Loucy (cell line): ENCODE data around the gene MYRIP.

Experiments used
- EZH2phosphoT487 ChIP-seq: fragments of 200-600 bp; IDR thresholded peaks from 2 replicates; pipeline ENCODE4 v1.6.1; 2018; ENCODE audit warnings: antibody characterized with exemption, mild to moderate bottlenecking, moderate library complexity, borderline replicate concordance
- TF ChIP-seq, protein P1 (sequence below): fragments of 200-600 bp; sonication (generic); conservative IDR thresholded peaks from 2 replicates; pipeline ENCODE4 v1.5.1; 2014; ENCODE audit warnings: mild to moderate bottlenecking, antibody characterized with exemption, low read length

DNA sequence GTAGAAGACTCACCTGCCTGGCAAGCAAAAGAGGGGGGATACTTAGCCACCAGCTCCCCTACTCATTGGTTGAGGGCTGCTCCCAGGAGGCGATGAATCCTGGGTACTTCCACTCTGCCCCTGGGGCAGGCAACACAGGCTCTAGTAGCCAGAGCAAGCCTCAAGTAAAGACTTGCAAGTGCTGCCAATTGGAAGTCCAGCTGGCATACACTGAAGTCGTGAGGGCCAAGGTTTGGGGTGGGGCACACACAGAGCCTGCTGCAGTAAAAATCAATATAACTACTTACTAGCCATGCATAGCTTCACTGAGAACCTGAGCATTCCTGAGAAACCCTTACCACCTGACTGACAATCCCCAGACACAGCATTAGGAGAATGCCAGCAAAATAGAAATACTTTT lies 377.1 kb downstream of the MYRIP start:
- TF ChIP-seq, protein P1, sequence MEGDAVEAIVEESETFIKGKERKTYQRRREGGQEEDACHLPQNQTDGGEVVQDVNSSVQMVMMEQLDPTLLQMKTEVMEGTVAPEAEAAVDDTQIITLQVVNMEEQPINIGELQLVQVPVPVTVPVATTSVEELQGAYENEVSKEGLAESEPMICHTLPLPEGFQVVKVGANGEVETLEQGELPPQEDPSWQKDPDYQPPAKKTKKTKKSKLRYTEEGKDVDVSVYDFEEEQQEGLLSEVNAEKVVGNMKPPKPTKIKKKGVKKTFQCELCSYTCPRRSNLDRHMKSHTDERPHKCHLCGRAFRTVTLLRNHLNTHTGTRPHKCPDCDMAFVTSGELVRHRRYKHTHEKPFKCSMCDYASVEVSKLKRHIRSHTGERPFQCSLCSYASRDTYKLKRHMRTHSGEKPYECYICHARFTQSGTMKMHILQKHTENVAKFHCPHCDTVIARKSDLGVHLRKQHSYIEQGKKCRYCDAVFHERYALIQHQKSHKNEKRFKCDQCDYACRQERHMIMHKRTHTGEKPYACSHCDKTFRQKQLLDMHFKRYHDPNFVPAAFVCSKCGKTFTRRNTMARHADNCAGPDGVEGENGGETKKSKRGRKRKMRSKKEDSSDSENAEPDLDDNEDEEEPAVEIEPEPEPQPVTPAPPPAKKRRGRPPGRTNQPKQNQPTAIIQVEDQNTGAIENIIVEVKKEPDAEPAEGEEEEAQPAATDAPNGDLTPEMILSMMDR, result no peak
- TF ChIP-seq EZH2phosphoT487, result no peak
